Measurements from ENCODE around the gene PTPRR.
"Not testable (repeated sequence)": the region's sequence is repeated elsewhere in the genome, so short reads cannot be mapped to it uniquely, and the experiment has no call there.

Gene PTPRR

GRCh38 chr12:70739756-70740155 is 180.8 kb downstream of the PTPRR start:
- no peak for DNase-seq

GRCh38 chr12:70736351-70737133 is 184.0 kb downstream of the PTPRR start:
- DNase-seq: no peak

GRCh38 chr12:70735197-70735596 is 185.3 kb downstream of the PTPRR start:
- DNase-seq: not testable (repeated sequence)

GRCh38 chr12:70733385-70733784 is 187.2 kb downstream of the PTPRR start:
- DNase-seq: peak; percentile 53 to 57

- peak; percentile 19 to 40 for DNase-seq
Observed at GRCh38 chr12:70732287-70732686, 188.3 kb downstream of the PTPRR start.

GRCh38 chr12:70730675-70731180 is 189.8 kb downstream of the PTPRR start:
- DNase-seq: no peak

- peak in 1 of 2 experiments; percentile 1 for DNase-seq
Observed at GRCh38 chr12:70724444-70724843, 196.1 kb downstream of the PTPRR start.

- no peak for DNase-seq
Observed at GRCh38 chr12:70722584-70723343, 197.8 kb downstream of the PTPRR start.

- DNase-seq: no peak
Observed at GRCh38 chr12:70721656-70722357, 198.7 kb downstream of the PTPRR start.

GRCh38 chr12:70721216-70721615 is 199.3 kb downstream of the PTPRR start:
- DNase-seq: no peak

GRCh38 chr12:70719672-70720420 is 200.7 kb downstream of the PTPRR start:
- peak; percentile 36 to 60 for DNase-seq

GRCh38 chr12:70719071-70719470 is 201.5 kb downstream of the PTPRR start:
- no peak for DNase-seq

GRCh38 chr12:70711831-70712230 is 208.7 kb downstream of the PTPRR start:
- no peak for DNase-seq

- no peak for DNase-seq
Observed at GRCh38 chr12:70709022-70709421, 211.5 kb downstream of the PTPRR start.

- no peak for DNase-seq
Observed at GRCh38 chr12:70706611-70707010, 213.9 kb downstream of the PTPRR start.

- DNase-seq: no peak
Observed at GRCh38 chr12:70698345-70698744, 222.2 kb downstream of the PTPRR start.

- no peak for DNase-seq
Observed at GRCh38 chr12:70695361-70696023, 225.0 kb downstream of the PTPRR start.

GRCh38 chr12:70692681-70693288 is 227.8 kb downstream of the PTPRR start:
- DNase-seq: no peak

- DNase-seq: no peak
Observed at GRCh38 chr12:70691018-70691672, 229.4 kb downstream of the PTPRR start.

- DNase-seq: no peak
Observed at GRCh38 chr12:70686907-70687306, 233.6 kb downstream of the PTPRR start.

GRCh38 chr12:70686299-70686698 is 234.2 kb downstream of the PTPRR start:
- DNase-seq: no peak
